Pancreas (tissue), 10 donors: Measurements from ENCODE around the gene SLC16A1. TPM values are rescaled to one million over a fixed set of nuclear protein-coding genes. Genes with fewer than 3 reads are reported as not detected.
"Not testable (repeated sequence)": the region's sequence is repeated elsewhere in the genome, so short reads cannot be mapped to it uniquely, and the experiment has no call there.

Experiments
- ATAC-seq, 4 donors: fragments of 200-7000 bp; cut with Tn5 transposase; one replicate each; pipeline versions ENCODE4 v1.8.0 to v1.9.1; 2020; ENCODE audit warnings: mild to moderate bottlenecking in 4 of 4, moderate library complexity in 4 of 4
- DNase-seq, 6 donors: peaks; one replicate each; pipeline ENCODE4 v3.0.0-alpha.2; 2020
- FAIRE-seq: peaks from 2 replicates; lab custom pipeline; 2012; peaks lifted over from hg19 to GRCh38; lab: Jason Lieb, UNC
- H3K27ac ChIP-seq, 4 donors: fragments of 200-600 bp; sonication (generic); 1 replicate in 3 of 4; 2 replicates in 1 of 4; pipeline versions ENCODE4 v1.5.0 to v1.8.0; 2020
- H3K27me3 ChIP-seq, 4 donors: fragments of 200-600 bp; one replicate each; pipeline ENCODE4 v1.8.0; 2021
- H3K36me3 ChIP-seq, 3 donors: fragments of 200-600 bp; sonication (generic) in 1 of 3; one replicate each; pipeline versions ENCODE4 v1.5.0 to v1.8.0; 2020 to 2021
- H3K4me1 ChIP-seq, 3 donors: fragments of 200-600 bp; one replicate each; pipeline ENCODE4 v1.8.0; 2021
- H3K4me3 ChIP-seq, 4 donors: fragments of 200-600 bp; sonication (generic) in 2 of 4; one replicate each; pipeline versions ENCODE4 v1.5.0 to v1.8.0; 2020 to 2021
- H3K9me3 ChIP-seq, 4 donors: fragments of 200-600 bp; one replicate each; pipeline ENCODE4 v1.8.0; 2021
- CTCF ChIP-seq, 4 donors: fragments of 200-600 bp; sonication (generic) in 3 of 4; IDR thresholded peaks; one replicate each; pipeline versions ENCODE4 v1.5.0 to v1.8.0; 2021; ENCODE audit warnings: antibody characterized with exemption in 4 of 4
- WGBS, 2 donors: extraction: QIAGEN DNeasy Blood & Tissue Kit; methylation state at CpG; one replicate each; pipeline ENCODE4 v1.1.7; 2013; 5-methylcytosine and 5-hydroxymethylcytosine counted together
- intact Hi-C, 3 donors: fragments of 100-400 bp; cut with DNase I; formaldehyde crosslinking; loops; one replicate each; pipeline versions ENCODE4 v1.11.1 to v1.14.2; 2022
- polyA plus RNA-seq, 2 donors: library from polyadenylated mRNA; stranded (reverse); fragments of 200-250 nt; gene quantifications; one replicate each; pipeline ENCODE4 v1.2.3, GENCODE V29; 2013
- total RNA-seq, 6 donors: library from RNA; stranded (reverse); fragmentation: NEBNext Ultra II Directional in 4 of 6; extraction: Animal tissue kit (Norgen Biotek cat#: 25700) in 4 of 6; gene quantifications; one replicate each; pipeline versions ENCODE4 v1.2.1 to v1.2.4, GENCODE V29; 2021 to 2023
- donor health status: healthy with polysubstance abuse.
- donor health status: DM: no; HTN: no; CAD: no; lungs with moderate emphysema.
- donor health status: DM: no; HTN: no; CAD: no.
- donor health status: control.
- donor health status: control.
- donor health status: Bipolar disorder and iron deficiency.
- donor health status: DM: yes; HTN: yes; CAD: no.
- donor health status: DM: no; HTN: no; CAD: no.
- donor health status: DM: no; HTN: no; CAD: no.
- donor health status: DM: yes; HTN: yes; CAD: no.

SLC16A1 gene
- total and polyA plus RNA-seq, 8 donors = 0.42 to 5.2 (median 2.1) TPM

GRCh38 chr1:112997781-112998180, 41.8 kb upstream of the SLC16A1 start:
- Histone ChIP-seq H3K36me3 (no peaks in the 10 kb centered on the region), H3K4me3 (no peak overlapping the region), H3K9me3 (no peaks in the 10 kb centered on the region), H3K27ac (no peak overlapping the region), H3K4me1 (peaks cover 0 to 9% (median 0%) of the 10 kb centered on the region in 3 donors), H3K27me3 (no peaks in the 10 kb centered on the region)
- no peak for TF ChIP-seq CTCF (IDR thresholded peaks at IDR 0.05)
- 93% methylated on average over 2 of the region's 2 CpGs for WGBS, 2 donors
- ATAC-seq (no peak), DNase-seq (no peak), FAIRE-seq (no peak)
- intact Hi-C loops = no loop called here

DNA sequence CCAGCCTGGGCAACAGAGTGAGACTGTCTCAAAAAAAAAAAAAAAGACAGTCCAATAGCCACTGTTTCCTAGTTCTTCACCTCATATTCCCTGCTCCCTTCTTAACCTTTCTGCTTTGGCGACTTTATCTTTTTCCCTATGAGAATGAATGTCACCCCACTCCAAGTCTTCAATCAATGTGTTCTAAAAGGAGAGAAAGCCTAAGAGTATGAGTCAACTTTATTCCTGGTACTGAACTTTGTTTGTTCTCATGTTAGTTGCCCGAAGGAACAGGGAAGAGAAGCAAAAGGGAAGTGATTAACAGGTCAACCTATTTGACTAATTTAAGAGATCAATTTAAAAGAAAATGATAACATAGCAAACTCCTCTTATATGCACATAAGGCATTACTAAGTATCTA, 39.9 kb upstream of the SLC16A1 start:
- 73 to 75% methylated on average over 2 of the region's 2 CpGs for WGBS, 2 donors
- intact Hi-C loops = no loop called here
- DNase-seq = no peak

GRCh38 chr1:112995021-112995420, 39.0 kb upstream of the SLC16A1 start:
- not testable (repeated sequence) for ATAC-seq
- WGBS, 2 donors = 90 to 93% methylated on average over 9 of the region's 9 CpGs

More for the DNA sequence above, 39.9 kb upstream of the SLC16A1 start:
- Histone ChIP-seq H3K27me3 (no peaks in the 10 kb centered on the region), H3K4me3 (no peak overlapping the region), H3K27ac (no peak overlapping the region), H3K4me1 (peaks cover 0 to 9% (median 0%) of the 10 kb centered on the region in 3 donors), H3K36me3 (no peaks in the 10 kb centered on the region), H3K9me3 (no peaks in the 10 kb centered on the region)
- no peak for TF ChIP-seq CTCF (IDR thresholded peaks at IDR 0.05)
- no peak for FAIRE-seq
- ATAC-seq = no peak

GRCh38 chr1:112992780-112993179, 36.8 kb upstream of the SLC16A1 start:
- intact Hi-C loops = no loop called here
- Histone ChIP-seq H3K4me3 (no peak overlapping the region), H3K27ac (no peak overlapping the region), H3K36me3 (no peaks in the 10 kb centered on the region), H3K4me1 (no peaks in the 10 kb centered on the region), H3K27me3 (no peaks in the 10 kb centered on the region), H3K9me3 (no peaks in the 10 kb centered on the region)
- DNase-seq (no peak), ATAC-seq (no peak), FAIRE-seq (no peak)
- TF ChIP-seq CTCF (IDR thresholded peaks at IDR 0.05) = no peak
- WGBS, 2 donors = 50 to 56% methylated on average over 1 of the region's 1 CpG

More at GRCh38 chr1:112995021-112995420, 39.0 kb upstream of the SLC16A1 start:
- H3K27ac ChIP-seq, H3K4me1 ChIP-seq, H3K4me3 ChIP-seq, FAIRE-seq, DNase-seq, H3K9me3 ChIP-seq, H3K27me3 ChIP-seq, intact Hi-C loops, H3K36me3 ChIP-seq: not testable (repeated sequence)

- ATAC-seq (no peak), DNase-seq (no peak), FAIRE-seq (no peak)
- Histone ChIP-seq H3K27me3 (no peaks in the 10 kb centered on the region), H3K9me3 (no peaks in the 10 kb centered on the region), H3K36me3 (no peaks in the 10 kb centered on the region), H3K4me3 (no peak overlapping the region), H3K27ac (no peak overlapping the region), H3K4me1 (no peaks in the 10 kb centered on the region)
- TF ChIP-seq CTCF (IDR thresholded peaks at IDR 0.05) = no peak
- WGBS, 2 donors = 82 to 86% methylated on average over 4 of the region's 4 CpGs
- intact Hi-C loops = no loop called here
These were observed 35.6 kb upstream of the SLC16A1 start for GRCh38 chr1:112991402-112992120.
